Cardiac muscle cell (in vitro differentiated cells and primary cell): ENCODE results near the gene AUP1. TPM values are rescaled to one million over a fixed set of nuclear protein-coding genes. Genes with fewer than 3 reads are reported as not detected.
A peak's percentile ranks its signal among the peaks of the same experiment; 100 is the strongest.

Experiments
- DNase-seq, 2 donors: peaks; one replicate each; pipeline versions ENCODE4 v3.0.0 to v3.0.0-alpha.2; 2010 to 2017; ENCODE audit warnings: low read depth in 1 of 2, low spot score in 1 of 2
- H3K27ac ChIP-seq: fragments of 200-600 bp; sonication (generic); 2 replicates; pipeline ENCODE4 v1.5.1; 2016
- H3K27me3 ChIP-seq: fragments of 200-600 bp; sonication (generic); 2 replicates; pipeline ENCODE4 v1.6.0; 2016; ENCODE audit warnings: control low read depth
- H3K36me3 ChIP-seq: fragments of 200-600 bp; sonication (generic); 2 replicates; pipeline ENCODE4 v1.5.1; 2016; ENCODE audit warnings: control low read depth
- H3K4me1 ChIP-seq: fragments of 200-600 bp; sonication (generic); 2 replicates; pipeline ENCODE4 v1.8.1; 2017; ENCODE audit warnings: low read depth, mild to moderate bottlenecking, mixed run types
- H3K4me3 ChIP-seq: fragments of 200-600 bp; sonication (generic); 2 replicates; pipeline ENCODE4 v1.5.1; 2016; ENCODE audit warnings: mild to moderate bottlenecking
- H3K9me3 ChIP-seq: fragments of 200-600 bp; sonication (generic); 2 replicates; pipeline ENCODE4 v1.5.1; 2017; ENCODE audit warnings: low read depth, mild to moderate bottlenecking, control low read depth
- CTCF ChIP-seq: IDR thresholded peaks from 2 replicates; pipeline ENCODE4 v1.5.1; 2012; ENCODE audit warnings: low read depth, mild to moderate bottlenecking, low read length
- polyA plus RNA-seq: library from polyadenylated mRNA; unstranded; fragments of >200 nt; fragmentation: Nextera tagmentation; extraction: Ambion mirVana; gene quantifications from 2 replicates; pipeline ENCODE4 v1.2.1, GENCODE V29; 2016
- total RNA-seq: library from RNA; depleted of rRNA; stranded (reverse); fragments of >200 nt; gene quantifications from 2 replicates; pipeline ENCODE4 v1.2.3, GENCODE V29; 2016

The AUP1 gene
- total and polyA plus RNA-seq, 2 experiments from 2014 or later = 105 to 122 TPM

GRCh38 chr2:74497777-74498499 is 31.6 kb downstream of the AUP1 start:
- TF ChIP-seq CTCF = no peak
- peak in 1 of 2 donors; percentile 27 for DNase-seq
- H3K4me3 ChIP-seq = peak overlapping the region; percentile 28
- peaks cover 17% of the 10 kb centered on the region for H3K4me1 ChIP-seq
- H3K27ac ChIP-seq = no peak overlapping the region
- H3K27me3 ChIP-seq = peaks cover 81% of the 10 kb centered on the region
- H3K36me3 ChIP-seq = peaks cover 4% of the 10 kb centered on the region
- H3K9me3 ChIP-seq = no peaks in the 10 kb centered on the region

- no peak overlapping the region for H3K27ac ChIP-seq
- H3K27me3 ChIP-seq = peaks cover 73% of the 10 kb centered on the region
- no peak overlapping the region for H3K4me3 ChIP-seq
- TF ChIP-seq CTCF = no peak
- peaks cover 10% of the 10 kb centered on the region for H3K36me3 ChIP-seq
- H3K4me1 ChIP-seq = peaks cover 17% of the 10 kb centered on the region
- H3K9me3 ChIP-seq = no peaks in the 10 kb centered on the region
- no peak for DNase-seq
Measured at GRCh38 chr2:74496997-74497776, 32.3 kb downstream of the AUP1 start.

- no peak for DNase-seq
- H3K36me3 ChIP-seq = peaks cover 24% of the 10 kb centered on the region
- H3K9me3 ChIP-seq = no peaks in the 10 kb centered on the region
- no peak overlapping the region for H3K4me3 ChIP-seq
- peaks cover 17% of the 10 kb centered on the region for H3K4me1 ChIP-seq
- TF ChIP-seq CTCF = no peak
- no peak overlapping the region for H3K27ac ChIP-seq
- peaks cover 56% of the 10 kb centered on the region for H3K27me3 ChIP-seq
Measured at GRCh38 chr2:74495440-74495839, 34.1 kb downstream of the AUP1 start.

- peaks cover 8% of the 10 kb centered on the region for H3K4me1 ChIP-seq
- DNase-seq = no peak
- TF ChIP-seq CTCF = no peak
- peaks cover 24% of the 10 kb centered on the region for H3K36me3 ChIP-seq
- H3K27ac ChIP-seq = no peak overlapping the region
- H3K9me3 ChIP-seq = no peaks in the 10 kb centered on the region
- H3K4me3 ChIP-seq = no peak overlapping the region
- peaks cover 37% of the 10 kb centered on the region for H3K27me3 ChIP-seq
Measured at GRCh38 chr2:74493546-74493945, 36.0 kb downstream of the AUP1 start.

GRCh38 chr2:74491648-74492544 is 37.6 kb downstream of the AUP1 start:
- H3K9me3 ChIP-seq = no peaks in the 10 kb centered on the region
- peaks cover 24% of the 10 kb centered on the region for H3K36me3 ChIP-seq
- peaks cover 20% of the 10 kb centered on the region for H3K27me3 ChIP-seq
- TF ChIP-seq CTCF = no peak
- H3K4me3 ChIP-seq = no peak overlapping the region
- H3K27ac ChIP-seq = no peak overlapping the region
- no peaks in the 10 kb centered on the region for H3K4me1 ChIP-seq
- DNase-seq = no peak
